Measurements from ENCODE around the gene GSTM5. TPM values are rescaled to one million over a fixed set of nuclear protein-coding genes. Genes with fewer than 3 reads are reported as not detected.
"Not testable (repeated sequence)": the region's sequence is repeated elsewhere in the genome, so short reads cannot be mapped to it uniquely, and the experiment has no call there.

The GSTM5 gene
- total and polyA plus RNA-seq, 2 donors (not counting 3 experiments of a cell fraction or from before 2014, with no cell fraction given), result 0.25 to 1.6 TPM

DNA sequence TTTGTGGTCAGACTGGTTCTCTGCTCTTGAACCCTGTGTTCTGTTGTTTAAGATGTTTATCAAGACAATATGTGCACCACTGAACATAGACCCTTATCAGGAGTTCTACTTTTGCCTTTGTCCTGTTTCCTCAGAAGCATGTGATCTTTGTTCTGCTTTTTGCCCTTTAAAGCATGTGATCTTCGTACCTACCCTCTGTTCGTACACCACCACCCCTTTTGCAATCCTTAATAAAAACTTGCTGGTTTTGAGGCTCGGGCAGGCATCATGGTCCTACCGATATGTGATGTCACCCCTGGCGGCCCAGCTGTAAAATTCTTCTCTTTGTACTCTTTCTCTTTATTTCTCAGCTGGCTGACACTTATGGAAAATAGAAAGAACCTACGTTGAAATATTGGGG, 27.3 kb upstream of the GSTM5 start:
- BruUV-seq (replicated peaks); H3K9me1 ChIP-seq (replicated peaks; ENCODE audit: control insufficient read depth, extremely low read depth, insufficient read depth, low read length); H3K4me1 ChIP-seq (ENCODE audit: control insufficient read depth, extremely low read depth, insufficient read depth, low read length); H3K9me3 ChIP-seq (replicated peaks; ENCODE audit: control insufficient read depth, insufficient read depth, low read length); intact Hi-C loops (cut with micrococcal nuclease); H3K4me2 ChIP-seq (ENCODE audit: insufficient read depth, low read length); DNase-seq (ENCODE audit: low read depth, low spot score); H3K9ac ChIP-seq (replicated peaks; ENCODE audit: extremely low read depth, insufficient read depth, low read length); POLR2A ChIA-PET; H3K27ac ChIP-seq (ENCODE audit: insufficient read depth, low read depth, low read length); H4K20me1 ChIP-seq (replicated peaks; ENCODE audit: control insufficient read depth, extremely low read depth, insufficient read depth, low read length); H3K36me3 ChIP-seq (ENCODE audit: control insufficient read depth in 2 of 2, extremely low read depth in 1 of 2, insufficient read depth in 2 of 2, low read length in 2 of 2); H3K4me3 ChIP-seq (replicated peaks in 1 of 3; ENCODE audit: insufficient read depth in 1 of 3, low read depth in 1 of 3, low read length in 3 of 3); H2AFZ ChIP-seq (ENCODE audit: low read depth, low read length); H3K27me3 ChIP-seq (ENCODE audit: control insufficient read depth in 2 of 2, insufficient read depth in 2 of 2, low read length in 2 of 2); H3K79me2 ChIP-seq (ENCODE audit: control insufficient read depth, insufficient read depth, low read length); FAIRE-seq; dilution Hi-C loops (cut with MboI; ENCODE audit: extremely low pct_ligation_motif_present, low sequenced_read_pairs): not testable (repeated sequence)
- CTCF ChIA-PET, result interaction anchor here (0.7 kb wide), 1 partner anchor 43 kb away, joined by 3 read pairs; no protein-coding TSS in a partner anchor

DNA sequence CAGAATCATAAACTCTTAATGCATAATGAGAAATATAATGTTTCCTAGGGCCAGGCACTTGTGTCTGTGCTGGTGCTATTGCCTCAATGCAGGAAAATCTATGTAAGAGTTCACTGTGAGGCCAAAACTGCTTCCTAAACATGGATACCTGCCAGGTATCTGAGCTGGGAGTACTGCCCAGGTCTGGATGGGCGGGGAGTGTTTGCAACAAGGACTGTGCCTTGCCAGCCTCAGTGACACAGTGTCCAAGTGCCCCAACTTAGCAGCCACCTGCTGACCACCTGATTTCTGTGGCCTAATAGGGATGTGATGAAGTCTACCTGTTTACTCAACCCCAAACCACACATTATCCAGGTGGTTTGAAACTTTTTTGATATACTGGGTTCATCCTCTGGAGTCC, 26.7 kb upstream of the GSTM5 start:
- not testable (repeated sequence) for H3K4me2 ChIP-seq (ENCODE audit: insufficient read depth, low read length); FAIRE-seq

DNA sequence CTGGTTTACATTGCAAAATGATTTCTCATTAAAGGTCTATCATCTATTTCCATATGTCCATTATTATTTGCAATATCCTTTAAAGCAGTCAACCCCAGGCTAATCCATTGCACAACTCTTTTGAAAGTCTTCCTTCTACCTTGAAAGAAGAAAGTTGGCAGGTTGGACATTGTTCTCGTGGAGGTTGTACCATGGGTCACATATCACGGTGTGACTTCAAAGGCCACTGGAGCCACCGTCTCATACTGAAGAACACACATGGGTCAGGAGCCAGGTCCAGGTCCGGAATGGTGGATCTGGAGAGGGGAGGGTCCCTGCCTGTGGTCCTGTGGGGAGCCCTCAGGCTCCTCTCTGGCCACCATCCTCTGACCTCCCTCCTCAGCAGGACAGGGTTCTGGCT, 26.2 kb upstream of the GSTM5 start:
- H3K27me3 ChIP-seq (ENCODE audit: control insufficient read depth in 2 of 2, insufficient read depth in 2 of 2, low read length in 2 of 2); H4K20me1 ChIP-seq (replicated peaks; ENCODE audit: control insufficient read depth, extremely low read depth, insufficient read depth, low read length); H3K9me1 ChIP-seq (replicated peaks; ENCODE audit: control insufficient read depth, extremely low read depth, insufficient read depth, low read length); dilution Hi-C loops (cut with MboI; ENCODE audit: extremely low pct_ligation_motif_present, low sequenced_read_pairs); H3K36me3 ChIP-seq (ENCODE audit: control insufficient read depth in 2 of 2, extremely low read depth in 1 of 2, insufficient read depth in 2 of 2, low read length in 2 of 2); H2AFZ ChIP-seq (ENCODE audit: low read depth, low read length); CTCF ChIA-PET; H3K27ac ChIP-seq (ENCODE audit: insufficient read depth, low read depth, low read length); DNase-seq (ENCODE audit: low read depth, low spot score); FAIRE-seq; H3K9me3 ChIP-seq (replicated peaks; ENCODE audit: control insufficient read depth, insufficient read depth, low read length); POLR2A ChIA-PET; H3K4me2 ChIP-seq (ENCODE audit: insufficient read depth, low read length); H3K4me3 ChIP-seq (replicated peaks in 1 of 3; ENCODE audit: insufficient read depth in 1 of 3, low read depth in 1 of 3, low read length in 3 of 3); H3K4me1 ChIP-seq (ENCODE audit: control insufficient read depth, extremely low read depth, insufficient read depth, low read length); BruUV-seq (replicated peaks); H3K9ac ChIP-seq (replicated peaks; ENCODE audit: extremely low read depth, insufficient read depth, low read length); intact Hi-C loops (cut with micrococcal nuclease); H3K79me2 ChIP-seq (ENCODE audit: control insufficient read depth, insufficient read depth, low read length): not testable (repeated sequence)

More for the DNA sequence above, 26.7 kb upstream of the GSTM5 start:
- dilution Hi-C loops (cut with MboI; ENCODE audit: extremely low pct_ligation_motif_present, low sequenced_read_pairs); H3K4me3 ChIP-seq (replicated peaks in 1 of 3; ENCODE audit: insufficient read depth in 1 of 3, low read depth in 1 of 3, low read length in 3 of 3); H3K36me3 ChIP-seq (ENCODE audit: control insufficient read depth in 2 of 2, extremely low read depth in 1 of 2, insufficient read depth in 2 of 2, low read length in 2 of 2); BruUV-seq (replicated peaks); H3K9ac ChIP-seq (replicated peaks; ENCODE audit: extremely low read depth, insufficient read depth, low read length); CTCF ChIA-PET; H3K9me3 ChIP-seq (replicated peaks; ENCODE audit: control insufficient read depth, insufficient read depth, low read length); intact Hi-C loops (cut with micrococcal nuclease); H3K27ac ChIP-seq (ENCODE audit: insufficient read depth, low read depth, low read length); H2AFZ ChIP-seq (ENCODE audit: low read depth, low read length); H3K79me2 ChIP-seq (ENCODE audit: control insufficient read depth, insufficient read depth, low read length); DNase-seq (ENCODE audit: low read depth, low spot score); H3K9me1 ChIP-seq (replicated peaks; ENCODE audit: control insufficient read depth, extremely low read depth, insufficient read depth, low read length); POLR2A ChIA-PET; H4K20me1 ChIP-seq (replicated peaks; ENCODE audit: control insufficient read depth, extremely low read depth, insufficient read depth, low read length); H3K27me3 ChIP-seq (ENCODE audit: control insufficient read depth in 2 of 2, insufficient read depth in 2 of 2, low read length in 2 of 2); H3K4me1 ChIP-seq (ENCODE audit: control insufficient read depth, extremely low read depth, insufficient read depth, low read length): not testable (repeated sequence)

DNA sequence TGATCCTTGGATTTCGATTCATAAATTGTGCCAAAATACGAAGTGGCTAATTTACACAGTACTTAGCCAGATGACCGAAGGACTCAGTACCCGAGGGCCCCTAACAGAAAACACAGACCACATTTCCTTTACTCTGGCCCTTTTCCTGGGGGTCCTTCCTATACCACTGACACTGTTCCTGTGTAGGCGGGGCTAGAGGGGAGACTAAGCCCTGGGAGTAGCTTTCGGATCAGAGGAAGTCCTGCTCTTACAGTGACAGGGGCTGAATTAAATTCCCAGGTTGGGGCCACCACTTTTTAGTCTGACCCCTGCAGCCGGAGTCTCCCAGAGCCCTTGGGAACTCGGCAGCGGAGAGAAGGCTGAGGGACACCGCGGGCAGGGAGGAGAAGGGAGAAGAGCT, 24.9 kb upstream of the GSTM5 start:
- H3K27me3 ChIP-seq (ENCODE audit: control insufficient read depth in 2 of 2, insufficient read depth in 2 of 2, low read length in 2 of 2); H2AFZ ChIP-seq (ENCODE audit: low read depth, low read length); H3K79me2 ChIP-seq (ENCODE audit: control insufficient read depth, insufficient read depth, low read length); H3K4me3 ChIP-seq (replicated peaks in 1 of 3; ENCODE audit: insufficient read depth in 1 of 3, low read depth in 1 of 3, low read length in 3 of 3); H4K20me1 ChIP-seq (replicated peaks; ENCODE audit: control insufficient read depth, extremely low read depth, insufficient read depth, low read length); BruUV-seq (replicated peaks); DNase-seq (ENCODE audit: low read depth, low spot score); H3K9ac ChIP-seq (replicated peaks; ENCODE audit: extremely low read depth, insufficient read depth, low read length); H3K36me3 ChIP-seq (ENCODE audit: control insufficient read depth in 2 of 2, extremely low read depth in 1 of 2, insufficient read depth in 2 of 2, low read length in 2 of 2); H3K9me3 ChIP-seq (replicated peaks; ENCODE audit: control insufficient read depth, insufficient read depth, low read length); intact Hi-C loops (cut with micrococcal nuclease); H3K4me1 ChIP-seq (ENCODE audit: control insufficient read depth, extremely low read depth, insufficient read depth, low read length); FAIRE-seq; dilution Hi-C loops (cut with MboI; ENCODE audit: extremely low pct_ligation_motif_present, low sequenced_read_pairs); H3K27ac ChIP-seq (ENCODE audit: insufficient read depth, low read depth, low read length); H3K4me2 ChIP-seq (ENCODE audit: insufficient read depth, low read length); H3K9me1 ChIP-seq (replicated peaks; ENCODE audit: control insufficient read depth, extremely low read depth, insufficient read depth, low read length): not testable (repeated sequence)
- POLR2A ChIA-PET, result interaction anchor here (0.6 to 1.0 kb wide), 3 partner anchors 53 to 134 kb away, joined by 3 to 5 read pairs (median 5); no protein-coding TSS in a partner anchor
- CTCF ChIA-PET, result interaction anchor here (0.8 to 3.2 kb wide), 13 partner anchors 31 to 297 kb away, joined by 3 to 45 read pairs (median 5); partner anchors contain the start of genes AHCYL1, GNAI3 and GSTM4
